Measurements from ENCODE around the gene TRIM61.
A peak's percentile ranks its signal among the peaks of the same experiment; 100 is the strongest.
"Not testable (repeated sequence)": the region's sequence is repeated elsewhere in the genome, so short reads cannot be mapped to it uniquely, and the experiment has no call there.

TRIM61 gene

GRCh38 chr4:164977243-164978164 lies at the start of gene TRIM61:
TRIM61 (minus strand) TSS chr4:164977657; CDS start chr4:164970002, 7,655 bp downstream.
- Mint-ChIP-seq H3K36me3 (ENCODE audit: low read depth) (peaks cover 8% of the 10 kb centered on the region), H3K27me3 (ENCODE audit: low read depth) (no peaks in the 10 kb centered on the region), H3K4me3 (peak within 1 kb of the TSS; percentile 84 to 89 (median 87)), H3K27ac (peak within 1 kb of the TSS; percentile 13 to 65 (median 59)), H3K4me1 (peaks cover 6% of the 10 kb centered on the region), H3K9me3 (no peaks in the 10 kb centered on the region)
- TF ChIP-seq CTCF (IDR thresholded peaks at IDR 0.05; ENCODE audit: unreplicated experiment in 3 of 3), result no peak

GRCh38 chr4:165025782-165026181 lies 48.3 kb upstream of the TRIM61 start:
- H3K36me3 Mint-ChIP-seq (ENCODE audit: low read depth); H3K9me3 Mint-ChIP-seq; H3K4me3 Mint-ChIP-seq; H3K27ac Mint-ChIP-seq; H3K27me3 Mint-ChIP-seq (ENCODE audit: low read depth); H3K4me1 Mint-ChIP-seq: not testable (repeated sequence)

- H3K4me3 Mint-ChIP-seq; H3K4me1 Mint-ChIP-seq; H3K27ac Mint-ChIP-seq; H3K27me3 Mint-ChIP-seq (ENCODE audit: low read depth); H3K36me3 Mint-ChIP-seq (ENCODE audit: low read depth); H3K9me3 Mint-ChIP-seq: not testable (repeated sequence)
Measured at GRCh38 chr4:165019995-165020394, 42.5 kb upstream of the TRIM61 start.

GRCh38 chr4:165016971-165017370 lies 39.5 kb upstream of the TRIM61 start:
- Mint-ChIP-seq H3K4me1 (no peaks in the 10 kb centered on the region), H3K4me3 (no peak overlapping the region), H3K36me3 (ENCODE audit: low read depth) (no peaks in the 10 kb centered on the region), H3K9me3 (peaks cover 4% of the 10 kb centered on the region), H3K27me3 (ENCODE audit: low read depth) (no peaks in the 10 kb centered on the region), H3K27ac (no peak overlapping the region)
- TF ChIP-seq CTCF (IDR thresholded peaks at IDR 0.05; ENCODE audit: unreplicated experiment in 3 of 3), result no peak

GRCh38 chr4:165013691-165014090 lies 36.2 kb upstream of the TRIM61 start:
- Mint-ChIP-seq H3K4me3 (no peak overlapping the region), H3K4me1 (no peaks in the 10 kb centered on the region), H3K27ac (no peak overlapping the region), H3K9me3 (no peaks in the 10 kb centered on the region), H3K27me3 (ENCODE audit: low read depth) (no peaks in the 10 kb centered on the region), H3K36me3 (ENCODE audit: low read depth) (no peaks in the 10 kb centered on the region)
- no peak for TF ChIP-seq CTCF (IDR thresholded peaks at IDR 0.05; ENCODE audit: unreplicated experiment in 3 of 3)

- Mint-ChIP-seq H3K9me3 (no peaks in the 10 kb centered on the region), H3K4me1 (no peaks in the 10 kb centered on the region), H3K36me3 (ENCODE audit: low read depth) (no peaks in the 10 kb centered on the region), H3K27ac (no peak overlapping the region), H3K27me3 (ENCODE audit: low read depth) (peaks cover 4% of the 10 kb centered on the region), H3K4me3 (no peak overlapping the region)
- no peak for TF ChIP-seq CTCF (IDR thresholded peaks at IDR 0.05; ENCODE audit: unreplicated experiment in 3 of 3)
Measured at GRCh38 chr4:165011403-165011802, 33.9 kb upstream of the TRIM61 start.

- Mint-ChIP-seq H3K36me3 (ENCODE audit: low read depth) (no peaks in the 10 kb centered on the region), H3K4me3 (no peak overlapping the region), H3K9me3 (no peaks in the 10 kb centered on the region), H3K4me1 (no peaks in the 10 kb centered on the region), H3K27ac (no peak overlapping the region), H3K27me3 (ENCODE audit: low read depth) (peaks cover 4% of the 10 kb centered on the region)
- no peak for TF ChIP-seq CTCF (IDR thresholded peaks at IDR 0.05; ENCODE audit: unreplicated experiment in 3 of 3)
Measured at GRCh38 chr4:165010991-165011390, 33.5 kb upstream of the TRIM61 start.

All from nephron (organoid).